ENCODE measurements around the gene MGAT1.

The MGAT1 gene

DNA sequence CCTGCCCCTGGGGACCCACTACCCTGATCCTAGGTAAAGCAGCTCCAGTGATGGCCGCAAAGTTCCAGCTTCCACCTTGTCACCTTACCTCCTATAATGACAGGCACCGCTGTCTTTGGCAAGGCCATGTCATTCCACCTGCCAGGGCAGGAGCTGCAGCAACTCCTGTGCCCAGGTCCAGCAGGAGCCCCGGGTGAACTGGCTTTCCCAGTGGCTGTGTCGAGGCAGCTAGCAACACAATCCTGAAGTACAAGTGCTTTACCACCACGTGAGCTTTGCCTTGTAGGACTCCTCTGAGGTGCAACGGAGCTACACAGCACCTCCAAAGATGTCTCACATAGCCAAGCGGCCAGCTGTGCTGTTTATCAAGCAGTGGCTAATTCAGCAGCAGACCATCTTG, 20.7 kb upstream of the MGAT1 start:
- no peak for TF ChIP-seq CTCF (IDR thresholded peaks at IDR 0.05; ENCODE audit: extremely low read depth, missing control alignments)

DNA sequence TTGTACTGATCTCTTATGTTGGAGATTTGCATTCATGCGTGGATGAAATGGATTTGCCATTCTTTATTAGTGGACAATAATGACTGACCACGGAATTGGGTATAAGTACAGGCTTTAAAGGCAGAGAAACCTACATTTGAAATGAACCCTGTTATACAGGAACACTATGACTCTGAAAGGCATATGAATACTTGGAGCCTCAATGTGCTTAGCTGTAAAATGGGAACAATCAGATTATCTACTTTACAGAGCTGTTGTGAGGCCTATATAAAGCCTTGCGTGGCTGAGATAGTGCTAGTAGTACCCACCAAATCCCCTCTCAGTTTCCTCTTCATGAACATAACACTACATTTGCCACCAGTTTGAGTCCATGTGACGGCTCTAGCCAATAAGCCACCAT, 18.9 kb upstream of the MGAT1 start:
- DNase-seq (ENCODE audit: low spot score): no peak
- TF ChIP-seq CTCF (IDR thresholded peaks at IDR 0.05; ENCODE audit: extremely low read depth, missing control alignments): no peak

More for the DNA sequence above, 20.7 kb upstream of the MGAT1 start:
- DNase-seq (ENCODE audit: low spot score): no peak

- TF ChIP-seq CTCF (IDR thresholded peaks at IDR 0.05; ENCODE audit: extremely low read depth, missing control alignments): no peak
- DNase-seq (ENCODE audit: low spot score): peak; percentile 50
Measured at GRCh38 chr5:180820788-180821321, 18.2 kb upstream of the MGAT1 start.

GRCh38 chr5:180818677-180819341, 16.2 kb upstream of the MGAT1 start:
- no peak for DNase-seq (ENCODE audit: low spot score)
- no peak for TF ChIP-seq CTCF (IDR thresholded peaks at IDR 0.05; ENCODE audit: extremely low read depth, missing control alignments)

DNA sequence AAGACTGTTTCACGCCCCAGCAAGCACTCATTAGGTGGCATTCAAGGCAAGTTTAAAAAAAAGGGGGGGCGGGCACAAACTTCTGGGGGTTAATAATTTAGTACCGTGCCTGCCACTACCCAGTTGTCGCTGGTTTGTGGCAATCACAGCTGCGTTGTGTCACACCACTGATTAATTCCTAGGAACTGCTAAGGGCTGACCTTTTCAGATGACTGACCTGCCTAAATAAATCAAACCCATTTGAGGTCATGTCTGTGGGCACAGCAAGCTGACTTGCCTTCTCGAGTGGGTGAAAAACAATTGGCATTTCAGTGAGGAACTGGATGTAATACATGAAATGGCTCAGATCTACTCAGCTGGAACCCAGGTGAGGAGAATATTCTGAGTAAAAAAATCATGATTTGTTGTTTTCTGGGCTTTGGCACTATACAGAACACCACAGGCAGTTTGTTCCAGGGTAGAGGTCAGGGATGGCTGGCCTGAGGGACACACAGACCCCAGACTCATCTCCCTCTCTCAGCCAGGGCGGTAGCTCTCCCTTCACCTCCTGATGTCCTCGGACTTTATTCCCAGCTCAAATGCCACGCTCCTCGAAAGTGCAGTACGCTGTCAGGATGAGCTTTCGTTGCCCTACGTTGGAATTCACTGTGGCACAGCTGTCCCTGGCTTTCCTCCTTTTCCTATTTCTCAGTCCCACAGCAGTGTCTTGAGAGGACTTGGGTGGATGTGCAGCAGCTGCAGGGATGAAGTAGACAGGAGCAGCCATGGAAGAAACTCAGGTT, 15.5 kb upstream of the MGAT1 start:
- no peak for DNase-seq (ENCODE audit: low spot score)
- TF ChIP-seq CTCF (IDR thresholded peaks at IDR 0.05; ENCODE audit: extremely low read depth, missing control alignments): no peak

GRCh38 chr5:180816608-180817534, 14.3 kb upstream of the MGAT1 start:
- TF ChIP-seq CTCF (IDR thresholded peaks at IDR 0.05; ENCODE audit: extremely low read depth, missing control alignments): no peak
- DNase-seq (ENCODE audit: low spot score): no peak

All from GM20000 (cell line).